Esophagus muscularis mucosa (tissue), 4 donors: Measurements from ENCODE around the gene RPS6KA5. TPM values are rescaled to one million over a fixed set of nuclear protein-coding genes. Genes with fewer than 3 reads are reported as not detected.

Source experiments
- DNase-seq: peaks from one replicate; pipeline ENCODE4 v3.0.0-alpha.2; 2017; ENCODE audit errors: extremely low spot score
- H3K27ac ChIP-seq, 4 donors: fragments of 200-600 bp; sonication (generic); replicated peaks in 1 of 4; 1 replicate in 3 of 4; 2 replicates in 1 of 4; pipeline ENCODE4 v1.5.1; 2016 to 2019; ENCODE audit warnings: mild to moderate bottlenecking in 1 of 4
- H3K27me3 ChIP-seq, 4 donors: fragments of 200-600 bp; sonication (generic); one replicate each; pipeline versions ENCODE4 v1.5.1 to v1.6.0; 2016 to 2019
- H3K36me3 ChIP-seq, 4 donors: fragments of 200-600 bp; sonication (generic); one replicate each; pipeline ENCODE4 v1.5.1; 2016 to 2019
- H3K4me1 ChIP-seq, 4 donors: fragments of 200-600 bp; sonication (generic); one replicate each; pipeline ENCODE4 v1.5.1; 2016 to 2019
- H3K4me3 ChIP-seq, 4 donors: fragments of 200-600 bp; sonication (generic); 1 replicate in 2 of 4; 2 replicates in 2 of 4; pipeline ENCODE4 v1.5.1; 2016 to 2019; ENCODE audit warnings: mild to moderate bottlenecking in 4 of 4, moderate library complexity in 1 of 4
- H3K9me3 ChIP-seq, 4 donors: fragments of 200-600 bp; sonication (generic); 1 replicate in 3 of 4; 2 replicates in 1 of 4; pipeline ENCODE4 v1.5.1; 2016 to 2019
- CTCF ChIP-seq, 3 experiments: fragments of 200-600 bp in 2 of 3; fragments of 450-650 bp in 1 of 3; sonication (generic) in 2 of 3; IDR thresholded peaks; one replicate each; pipeline ENCODE4 v1.5.1; 2017 to 2019; ENCODE audit warnings: antibody characterized with exemption in 3 of 3, mild to moderate bottlenecking in 2 of 3, moderate library complexity in 1 of 3
- EP300 ChIP-seq: sonication (generic); formaldehyde crosslinking; IDR thresholded peaks from one replicate; pipeline ENCODE4 v1.6.1; 2017; ENCODE audit warnings: antibody characterized with exemption
- POLR2A ChIP-seq: fragments of 450-650 bp; IDR thresholded peaks from one replicate; pipeline ENCODE4 v1.6.1; 2017; ENCODE audit warnings: antibody characterized with exemption, moderate library complexity, mild to moderate bottlenecking, low read depth
- POLR2AphosphoS5 ChIP-seq, 2 donors: sonication (generic); formaldehyde crosslinking; IDR thresholded peaks; one replicate each; pipeline ENCODE4 v1.6.1; 2017; ENCODE audit warnings: antibody characterized with exemption in 2 of 2
- WGBS: methylation state at CpG from one replicate; pipeline ENCODE4 v1.1.5; 2018; 5-methylcytosine and 5-hydroxymethylcytosine counted together
- intact Hi-C: fragments of 100-400 bp; cut with DNase I; formaldehyde crosslinking; loops from one replicate; pipeline ENCODE4 v1.15.1; 2023
- total RNA-seq, 4 donors: library from RNA; depleted of rRNA; stranded (reverse); fragments of >200 nt; gene quantifications; one replicate each; pipeline versions ENCODE4 v1.1.0 to v1.2.1, GENCODE V29; 2016

Gene RPS6KA5
- total RNA-seq, 4 donors from 2014 or later = 30.8 to 40.6 (median 35.0) TPM

GRCh38 chr14:90874599-90874998 is 185.8 kb downstream of the RPS6KA5 start:
- no peak overlapping the region for H3K27ac ChIP-seq
- intact Hi-C loops = no loop called here
- WGBS = 94% methylated on average over 5 of the region's 5 CpGs
- no peak overlapping the region for H3K4me3 ChIP-seq
- peaks cover 9 to 37% (median 30%) of the 10 kb centered on the region in 4 donors for H3K4me1 ChIP-seq
- no peak for TF ChIP-seq POLR2AphosphoS5 (IDR thresholded peaks at IDR 0.05)
- no peak for TF ChIP-seq CTCF (IDR thresholded peaks at IDR 0.05)
- TF ChIP-seq POLR2A = no peak
- TF ChIP-seq EP300 = no peak
- peaks cover 0 to 28% (median 14%) of the 10 kb centered on the region in 4 donors for H3K36me3 ChIP-seq
- no peaks in the 10 kb centered on the region for H3K9me3 ChIP-seq
- DNase-seq = no peak
- no peaks in the 10 kb centered on the region for H3K27me3 ChIP-seq

GRCh38 chr14:90871605-90872233 is 188.7 kb downstream of the RPS6KA5 start:
- no peak overlapping the region for H3K4me3 ChIP-seq
- peaks cover 0 to 24% (median 12%) of the 10 kb centered on the region in 4 donors for H3K36me3 ChIP-seq
- peak overlapping the region; percentile 18 to 73 (median 55) for H3K27ac ChIP-seq
- no peaks in the 10 kb centered on the region for H3K27me3 ChIP-seq
- H3K4me1 ChIP-seq = peaks cover 9 to 54% (median 44%) of the 10 kb centered on the region in 4 donors
- no peak for DNase-seq
- TF ChIP-seq POLR2AphosphoS5 (IDR thresholded peaks at IDR 0.05) (peak in 1 of 2 donors; percentile 56), POLR2A (no peak)
- intact Hi-C loops = no loop called here
- WGBS = 68% methylated on average over 9 of the region's 9 CpGs
- no peaks in the 10 kb centered on the region for H3K9me3 ChIP-seq

- TF ChIP-seq EP300 (no peak), CTCF (IDR thresholded peaks at IDR 0.05) (no peak), POLR2A (no peak), POLR2AphosphoS5 (IDR thresholded peaks at IDR 0.05) (no peak)
- no peak for DNase-seq
- Histone ChIP-seq H3K27ac (peak overlapping the region in 1 of 4 donors; percentile 64), H3K9me3 (no peaks in the 10 kb centered on the region), H3K4me3 (no peak overlapping the region), H3K36me3 (peaks cover 0 to 20% (median 9%) of the 10 kb centered on the region in 4 donors), H3K27me3 (no peaks in the 10 kb centered on the region), H3K4me1 (peaks cover 9 to 55% (median 45%) of the 10 kb centered on the region in 4 donors)
- WGBS = 67% methylated on average over 1 of the region's 1 CpG
- intact Hi-C loops = no loop called here
Observed at GRCh38 chr14:90870950-90871604, 189.4 kb downstream of the RPS6KA5 start.

GRCh38 chr14:90867501-90867900 is 192.9 kb downstream of the RPS6KA5 start:
- H3K4me3 ChIP-seq = no peak overlapping the region
- TF ChIP-seq CTCF (IDR thresholded peaks at IDR 0.05) (no peak), EP300 (no peak), POLR2A (no peak)
- H3K27ac ChIP-seq = peak overlapping the region; percentile 5 to 48 (median 13)
- peaks cover 9 to 36% (median 32%) of the 10 kb centered on the region in 4 donors for H3K4me1 ChIP-seq
- DNase-seq = no peak
- intact Hi-C loops = no loop called here
- H3K36me3 ChIP-seq = peaks cover 0 to 16% (median 2%) of the 10 kb centered on the region in 4 donors
- H3K27me3 ChIP-seq = no peaks in the 10 kb centered on the region
- no peaks in the 10 kb centered on the region for H3K9me3 ChIP-seq

- no peak for TF ChIP-seq CTCF (IDR thresholded peaks at IDR 0.05)
- TF ChIP-seq POLR2A = no peak
- TF ChIP-seq POLR2AphosphoS5 (IDR thresholded peaks at IDR 0.05) = no peak
- TF ChIP-seq EP300 = no peak
- Histone ChIP-seq H3K27me3 (no peaks in the 10 kb centered on the region), H3K4me1 (peaks cover 4 to 29% (median 26%) of the 10 kb centered on the region in 4 donors), H3K36me3 (peaks cover 0 to 11% (median 2%) of the 10 kb centered on the region in 4 donors), H3K9me3 (no peaks in the 10 kb centered on the region), H3K4me3 (no peak overlapping the region), H3K27ac (no peak overlapping the region)
- no peak for DNase-seq
- intact Hi-C loops = no loop called here
Observed at GRCh38 chr14:90866833-90867232, 193.6 kb downstream of the RPS6KA5 start.
